ENCODE data around the gene DNAH2. TPM values are rescaled to one million over a fixed set of nuclear protein-coding genes. Genes with fewer than 3 reads are reported as not detected.

The DNAH2 gene
- total and polyA plus RNA-seq, 4 donors, result 1.5 to 14.0 (median 7.6) TPM

GRCh38 chr17:7794075-7794663 is 76.6 kb downstream of the DNAH2 start:
- H3K36me3 ChIP-seq (ENCODE audit: control insufficient read depth in 4 of 4, insufficient read depth in 4 of 4, low read length in 4 of 4), result no peaks in the 10 kb centered on the region
- DNase-seq (no peak), ATAC-seq (ENCODE audit: insufficient read depth, low FRiP score) (no peak)
- no peak overlapping the region for H3K4me3 ChIP-seq
- no peaks in the 10 kb centered on the region for H3K27me3 ChIP-seq (ENCODE audit: control insufficient read depth in 3 of 3, insufficient read depth in 3 of 3, low read length in 2 of 3)
- H3K4me1 ChIP-seq (ENCODE audit: control insufficient read depth in 5 of 5, insufficient read depth in 5 of 5, low read length in 5 of 5), result peaks cover 0 to 3% (median 0%) of the 10 kb centered on the region in 5 donors
- no peak for TF ChIP-seq CTCF (IDR thresholded peaks at IDR 0.05; ENCODE audit: control extremely low read depth, extremely low read depth)
- WGBS, 2 donors, result 65 to 72% methylated on average over 19 of the region's 19 CpGs
- no peaks in the 10 kb centered on the region for H3K9me3 ChIP-seq (ENCODE audit: control insufficient read depth in 4 of 4, insufficient read depth in 3 of 4, low read length in 3 of 4)
- H3K9ac ChIP-seq (ENCODE audit: insufficient read depth in 1 of 2, low read length in 2 of 2), result no peak overlapping the region
- no peak overlapping the region for H3K27ac ChIP-seq (ENCODE audit: low read depth in 1 of 2, low read length in 1 of 2)

GRCh38 chr17:7797976-7798375 is 80.4 kb downstream of the DNAH2 start:
- no peaks in the 10 kb centered on the region for H3K27me3 ChIP-seq (ENCODE audit: control insufficient read depth in 3 of 3, insufficient read depth in 3 of 3, low read length in 2 of 3)
- no peak overlapping the region for H3K4me3 ChIP-seq
- H3K36me3 ChIP-seq (ENCODE audit: control insufficient read depth in 4 of 4, insufficient read depth in 4 of 4, low read length in 4 of 4), result no peaks in the 10 kb centered on the region
- no peak overlapping the region for H3K27ac ChIP-seq (ENCODE audit: low read depth in 1 of 2, low read length in 1 of 2)
- H3K9me3 ChIP-seq (ENCODE audit: control insufficient read depth in 4 of 4, insufficient read depth in 3 of 4, low read length in 3 of 4), result no peaks in the 10 kb centered on the region
- H3K4me1 ChIP-seq (ENCODE audit: control insufficient read depth in 5 of 5, insufficient read depth in 5 of 5, low read length in 5 of 5), result peaks cover 0 to 3% (median 0%) of the 10 kb centered on the region in 5 donors
- 90 to 92% methylated on average over 13 of the region's 13 CpGs for WGBS, 2 donors
- no peak for TF ChIP-seq CTCF (IDR thresholded peaks at IDR 0.05; ENCODE audit: control extremely low read depth, extremely low read depth)
- ATAC-seq (ENCODE audit: insufficient read depth, low FRiP score) (no peak), DNase-seq (no peak)
- no peak overlapping the region for H3K9ac ChIP-seq (ENCODE audit: insufficient read depth in 1 of 2, low read length in 2 of 2)

- TF ChIP-seq CTCF (IDR thresholded peaks at IDR 0.05; ENCODE audit: control extremely low read depth, extremely low read depth), result no peak
- no peak overlapping the region for H3K27ac ChIP-seq (ENCODE audit: low read depth in 1 of 2, low read length in 1 of 2)
- H3K36me3 ChIP-seq (ENCODE audit: control insufficient read depth in 4 of 4, insufficient read depth in 4 of 4, low read length in 4 of 4), result no peaks in the 10 kb centered on the region
- no peaks in the 10 kb centered on the region for H3K9me3 ChIP-seq (ENCODE audit: control insufficient read depth in 4 of 4, insufficient read depth in 3 of 4, low read length in 3 of 4)
- H3K4me3 ChIP-seq, result no peak overlapping the region
- H3K9ac ChIP-seq (ENCODE audit: insufficient read depth in 1 of 2, low read length in 2 of 2), result no peak overlapping the region
- H3K27me3 ChIP-seq (ENCODE audit: control insufficient read depth in 3 of 3, insufficient read depth in 3 of 3, low read length in 2 of 3), result no peaks in the 10 kb centered on the region
- DNase-seq (no peak), ATAC-seq (ENCODE audit: insufficient read depth, low FRiP score) (no peak)
- 81 to 85% methylated on average over 13 of the region's 13 CpGs for WGBS, 2 donors
- peaks cover 0 to 7% (median 0%) of the 10 kb centered on the region in 5 donors for H3K4me1 ChIP-seq (ENCODE audit: control insufficient read depth in 5 of 5, insufficient read depth in 5 of 5, low read length in 5 of 5)
Observed at GRCh38 chr17:7798839-7799238, 81.3 kb downstream of the DNAH2 start.

GRCh38 chr17:7803981-7804380 is 86.4 kb downstream of the DNAH2 start:
- Histone ChIP-seq H3K27me3 (ENCODE audit: control insufficient read depth in 3 of 3, insufficient read depth in 3 of 3, low read length in 2 of 3) (no peaks in the 10 kb centered on the region), H3K4me3 (no peak overlapping the region), H3K27ac (ENCODE audit: low read depth in 1 of 2, low read length in 1 of 2) (no peak overlapping the region), H3K36me3 (ENCODE audit: control insufficient read depth in 4 of 4, insufficient read depth in 4 of 4, low read length in 4 of 4) (no peaks in the 10 kb centered on the region), H3K9me3 (ENCODE audit: control insufficient read depth in 4 of 4, insufficient read depth in 3 of 4, low read length in 3 of 4) (no peaks in the 10 kb centered on the region), H3K9ac (ENCODE audit: insufficient read depth in 1 of 2, low read length in 2 of 2) (peak overlapping the region in 1 of 2 donors; percentile 24), H3K4me1 (ENCODE audit: control insufficient read depth in 5 of 5, insufficient read depth in 5 of 5, low read length in 5 of 5) (peaks cover 0 to 6% (median 0%) of the 10 kb centered on the region in 5 donors)
- ATAC-seq (ENCODE audit: insufficient read depth, low FRiP score) (peak; percentile 69), DNase-seq (peak; percentile 37 to 63 (median 48))
- 27 to 48% methylated on average over 13 of the region's 13 CpGs for WGBS, 2 donors
- TF ChIP-seq CTCF (IDR thresholded peaks at IDR 0.05; ENCODE audit: control extremely low read depth, extremely low read depth), result no peak

Measured in lung (tissue), 12 donors.